Trophoblast cell (in vitro differentiated cells and primary cell): ENCODE results near the gene SRRT.
"Not testable (repeated sequence)": the region's sequence is repeated elsewhere in the genome, so short reads cannot be mapped to it uniquely, and the experiment has no call there.

Experiments
- DNase-seq, 2 donors: peaks; one replicate each; pipeline ENCODE4 v3.0.0-alpha.2; 2016
- H2AFZ ChIP-seq: 2 replicates; pipeline ENCODE4 v1.6.1; 2013; ENCODE audit warnings: low read length, moderate library complexity, mild to moderate bottlenecking; ENCODE audit not compliant: insufficient read depth, poor library complexity
- H2AK5ac ChIP-seq: 2 replicates; pipeline ENCODE4 v1.6.1; 2013; ENCODE audit warnings: mild to moderate bottlenecking, low read length
- H2BK120ac ChIP-seq: 2 replicates; pipeline ENCODE4 v1.6.1; 2013; ENCODE audit warnings: low read length, mild to moderate bottlenecking, moderate library complexity; ENCODE audit not compliant: insufficient read depth, poor library complexity
- H2BK12ac ChIP-seq: 2 replicates; pipeline ENCODE4 v1.6.1; 2013; ENCODE audit warnings: mild to moderate bottlenecking, low read length, moderate library complexity
- H2BK5ac ChIP-seq: 2 replicates; pipeline ENCODE4 v1.6.1; 2013; ENCODE audit warnings: low read length, low read depth, moderate library complexity, mild to moderate bottlenecking; ENCODE audit not compliant: poor library complexity
- H3K14ac ChIP-seq: 2 replicates; pipeline ENCODE4 v1.6.1; 2013; ENCODE audit warnings: mild to moderate bottlenecking, low read length
- H3K18ac ChIP-seq: 2 replicates; pipeline ENCODE4 v1.6.1; 2013; ENCODE audit warnings: mild to moderate bottlenecking, low read length
- H3K23ac ChIP-seq: 2 replicates; pipeline ENCODE4 v1.6.1; 2013; ENCODE audit warnings: low read length
- H3K27ac ChIP-seq: 2 replicates; pipeline ENCODE4 v1.5.1; 2013; ENCODE audit warnings: low read depth, mild to moderate bottlenecking, inconsistent platforms, low read length, moderate library complexity
- H3K27me3 ChIP-seq: 2 replicates; pipeline ENCODE4 v1.6.1; 2013; ENCODE audit warnings: inconsistent platforms, mild to moderate bottlenecking, low read length, moderate library complexity; ENCODE audit not compliant: insufficient read depth
- H3K36me3 ChIP-seq, 2 experiments: 1 replicate in 1 of 2; 2 replicates in 1 of 2; pipeline ENCODE4 v1.6.1; 2013; ENCODE audit warnings: low read length in 2 of 2, mild to moderate bottlenecking in 2 of 2, moderate library complexity in 1 of 2; ENCODE audit not compliant: insufficient read depth in 2 of 2, control insufficient read depth in 1 of 2
- H3K4ac ChIP-seq: 2 replicates; pipeline ENCODE4 v1.6.1; 2013; ENCODE audit warnings: low read depth, mild to moderate bottlenecking, low read length, moderate library complexity
- H3K4me1 ChIP-seq, 2 experiments: 1 replicate in 1 of 2; 2 replicates in 1 of 2; pipeline ENCODE4 v1.6.1; 2013; ENCODE audit warnings: low read length in 2 of 2, mild to moderate bottlenecking in 2 of 2, moderate library complexity in 1 of 2; ENCODE audit not compliant: insufficient read depth in 2 of 2, control insufficient read depth in 1 of 2
- H3K4me2 ChIP-seq: 2 replicates; pipeline ENCODE4 v1.6.1; 2013; ENCODE audit warnings: inconsistent platforms, mild to moderate bottlenecking, low read length, moderate library complexity
- H3K4me3 ChIP-seq: 2 replicates; pipeline ENCODE4 v1.5.1; 2013; ENCODE audit warnings: mild to moderate bottlenecking, low read depth, low read length, inconsistent platforms
- H3K79me1 ChIP-seq: one replicate; pipeline ENCODE4 v1.6.1; 2013; ENCODE audit warnings: low read length
- H3K79me2 ChIP-seq: 2 replicates; pipeline ENCODE4 v1.6.1; 2013; ENCODE audit warnings: low read length, mild to moderate bottlenecking; ENCODE audit not compliant: control insufficient read depth, insufficient read depth, poor library complexity
- H3K9ac ChIP-seq: 2 replicates; pipeline ENCODE4 v1.6.1; 2013; ENCODE audit warnings: mild to moderate bottlenecking, low read length
- H3K9me3 ChIP-seq: 2 replicates; pipeline ENCODE4 v1.6.1; 2013; ENCODE audit warnings: low read depth, mild to moderate bottlenecking, control low read depth, inconsistent platforms, low read length; ENCODE audit not compliant: insufficient read depth
- H4K12ac ChIP-seq: 2 replicates; pipeline ENCODE4 v1.6.1; 2013; ENCODE audit warnings: low read depth, mild to moderate bottlenecking, low read length, moderate library complexity
- H4K8ac ChIP-seq: 2 replicates; pipeline ENCODE4 v1.6.1; 2013; ENCODE audit warnings: low read depth, mild to moderate bottlenecking, low read length, moderate library complexity
- H4K91ac ChIP-seq: one replicate; pipeline ENCODE4 v1.6.1; 2013; ENCODE audit warnings: low read depth, mild to moderate bottlenecking, low read length, moderate library complexity
- WGBS: extraction: QIAGEN DNeasy Blood & Tissue Kit; methylation state at CpG from one replicate; pipeline ENCODE4 v1.1.7; 2013; ENCODE audit warnings: missing lambda C conversion rate; ENCODE audit not compliant: insufficient read length, insufficient coverage; ENCODE audit errors: extremely low coverage; 5-methylcytosine and 5-hydroxymethylcytosine counted together

The SRRT gene

DNA sequence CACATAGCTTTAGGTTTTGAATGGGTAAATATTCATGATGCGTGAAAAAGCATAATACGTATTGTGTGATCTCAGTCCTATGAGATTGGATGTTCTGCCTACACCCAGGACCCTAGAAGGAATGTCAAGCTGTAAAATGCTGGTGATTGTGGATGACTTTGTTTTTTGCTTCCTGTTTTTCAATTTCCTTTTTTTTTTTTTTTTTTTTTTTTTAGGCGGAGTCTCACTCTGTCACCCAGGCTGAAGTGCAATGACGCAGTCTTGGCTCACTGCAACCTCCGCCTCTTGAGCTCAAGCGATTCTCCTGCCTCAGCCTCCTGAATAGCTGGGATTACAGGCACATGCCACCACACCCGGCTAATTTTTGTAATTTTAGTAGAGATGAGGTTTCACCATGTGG, 35.5 kb downstream of the SRRT start:
- H3K79me1 ChIP-seq, H3K23ac ChIP-seq, H4K91ac ChIP-seq, H3K9ac ChIP-seq, H2AK5ac ChIP-seq, H3K27me3 ChIP-seq, H3K14ac ChIP-seq, H2AFZ ChIP-seq, H3K4me1 ChIP-seq, H3K4me3 ChIP-seq, H3K9me3 ChIP-seq, H2BK12ac ChIP-seq, H3K4ac ChIP-seq, H3K4me2 ChIP-seq, H3K36me3 ChIP-seq, H3K27ac ChIP-seq, H4K12ac ChIP-seq, H2BK120ac ChIP-seq, H3K79me2 ChIP-seq, H4K8ac ChIP-seq, H2BK5ac ChIP-seq, H3K18ac ChIP-seq: not testable (repeated sequence)
- no CpG with 5 or more reads among the region's 7 CpGs for WGBS
- peak; percentile 82 to 90 for DNase-seq

DNA sequence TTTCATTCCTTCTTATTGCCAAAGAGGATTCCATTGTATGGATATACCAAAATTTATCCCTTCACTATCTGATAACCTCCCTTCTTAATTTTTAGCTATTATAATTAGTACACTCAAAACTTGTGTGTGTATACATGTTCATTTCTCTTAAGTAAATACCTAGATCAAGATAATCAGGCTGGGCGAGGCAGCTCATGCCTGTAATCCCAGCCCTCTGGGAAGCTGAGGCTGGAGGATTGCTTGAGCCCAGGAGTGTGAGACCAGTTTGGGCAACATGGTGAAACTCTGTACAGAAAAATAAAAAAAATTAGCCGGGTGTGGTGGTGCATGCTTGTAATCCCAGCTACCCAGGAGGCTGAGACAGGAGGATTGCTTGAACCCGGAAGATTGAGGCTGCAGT, 36.6 kb downstream of the SRRT start:
- Histone ChIP-seq H3K27me3 (no peaks in the 10 kb centered on the region), H3K23ac (no peak overlapping the region), H2AK5ac (no peak overlapping the region), H4K12ac (no peak overlapping the region), H3K9ac (no peak overlapping the region), H3K79me2 (no peaks in the 10 kb centered on the region), H3K27ac (no peak overlapping the region), H3K79me1 (no peaks in the 10 kb centered on the region), H4K8ac (no peak overlapping the region), H3K4ac (no peak overlapping the region), H3K9me3 (peaks cover 5% of the 10 kb centered on the region), H2BK12ac (no peak overlapping the region), H2AFZ (no peak overlapping the region), H3K14ac (no peak overlapping the region), H2BK5ac (no peak overlapping the region), H3K4me3 (no peak overlapping the region), H4K91ac (no peak overlapping the region), H3K18ac (no peak overlapping the region), H3K36me3 (no peaks in the 10 kb centered on the region), H3K4me2 (no peak overlapping the region), H3K4me1 (no peaks in the 10 kb centered on the region), H2BK120ac (no peak overlapping the region)
- peak; percentile 84 to 94 for DNase-seq
- WGBS: no CpG with 5 or more reads among the region's 3 CpGs

DNA sequence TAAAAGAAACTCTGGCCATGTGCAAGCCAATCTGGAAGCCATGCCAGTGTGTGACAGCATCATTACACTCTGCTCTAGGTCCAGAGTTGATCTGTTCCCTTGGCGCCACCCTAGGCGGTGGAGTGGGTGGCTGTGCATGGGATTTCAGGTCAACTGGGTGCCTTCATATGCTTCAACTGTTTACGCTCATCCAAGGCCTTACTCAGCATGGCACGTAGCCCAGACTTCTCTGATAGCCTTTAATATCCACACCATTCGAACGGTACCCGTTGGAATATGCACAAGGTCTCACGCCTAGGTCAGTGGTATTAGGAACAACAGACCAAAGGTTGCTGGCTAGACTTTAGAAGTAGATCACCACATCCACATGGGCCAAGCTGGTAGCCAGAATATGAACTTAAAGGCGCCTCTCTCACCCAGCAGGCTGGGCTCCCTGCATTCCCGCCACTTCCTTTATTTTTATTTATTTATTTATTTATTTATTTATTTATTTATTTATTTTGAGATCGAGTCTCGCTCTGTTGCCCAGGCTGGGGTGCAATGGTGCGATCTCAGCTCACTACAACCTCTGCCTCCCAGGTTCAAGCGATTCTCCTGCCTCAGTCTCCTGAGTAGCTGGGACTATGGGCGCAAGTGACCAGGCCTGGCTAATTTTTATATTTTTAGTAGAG, 39.4 kb downstream of the SRRT start:
- no peak overlapping the region for H4K91ac ChIP-seq
- H2AFZ ChIP-seq: no peak overlapping the region
- DNase-seq: no peak
- H2AK5ac ChIP-seq: no peak overlapping the region
- no peak overlapping the region for H2BK120ac ChIP-seq
- H2BK5ac ChIP-seq: no peak overlapping the region
- H4K8ac ChIP-seq: no peak overlapping the region
- H3K4me3 ChIP-seq: no peak overlapping the region
- H3K18ac ChIP-seq: no peak overlapping the region
- no peak overlapping the region for H3K27ac ChIP-seq
- no peak overlapping the region for H3K4ac ChIP-seq
- H3K9ac ChIP-seq: no peak overlapping the region
- no peak overlapping the region for H2BK12ac ChIP-seq
- H3K14ac ChIP-seq: no peak overlapping the region
- no peaks in the 10 kb centered on the region for H3K36me3 ChIP-seq
- H3K79me1 ChIP-seq: no peaks in the 10 kb centered on the region
- H3K4me2 ChIP-seq: no peak overlapping the region
- H3K27me3 ChIP-seq: no peaks in the 10 kb centered on the region
- peaks cover 0 to 8% of the 10 kb centered on the region in 2 experiments for H3K4me1 ChIP-seq
- H3K9me3 ChIP-seq: peaks cover 3% of the 10 kb centered on the region
- no peak overlapping the region for H3K23ac ChIP-seq
- WGBS: no CpG with 5 or more reads among the region's 15 CpGs
- H4K12ac ChIP-seq: no peak overlapping the region
- no peaks in the 10 kb centered on the region for H3K79me2 ChIP-seq

GRCh38 chr7:100914879-100915447, 40.1 kb downstream of the SRRT start:
- Histone ChIP-seq H2BK120ac (no peak overlapping the region), H3K9me3 (peaks cover 3% of the 10 kb centered on the region), H3K79me2 (no peaks in the 10 kb centered on the region), H4K8ac (no peak overlapping the region), H3K18ac (no peak overlapping the region), H3K27me3 (no peaks in the 10 kb centered on the region), H3K23ac (no peak overlapping the region), H3K27ac (no peak overlapping the region), H3K4me2 (no peak overlapping the region), H3K4me3 (no peak overlapping the region), H4K91ac (no peak overlapping the region), H2BK5ac (no peak overlapping the region), H2AK5ac (no peak overlapping the region), H3K4ac (no peak overlapping the region), H3K14ac (no peak overlapping the region), H3K79me1 (no peaks in the 10 kb centered on the region), H3K4me1 (peaks cover 0 to 8% of the 10 kb centered on the region in 2 experiments), H2AFZ (no peak overlapping the region), H2BK12ac (no peak overlapping the region), H4K12ac (no peak overlapping the region), H3K9ac (no peak overlapping the region), H3K36me3 (no peaks in the 10 kb centered on the region)
- no CpG with 5 or more reads among the region's 8 CpGs for WGBS
- no peak for DNase-seq
